ENCODE results near the gene TNK1.

Gene TNK1

DNA sequence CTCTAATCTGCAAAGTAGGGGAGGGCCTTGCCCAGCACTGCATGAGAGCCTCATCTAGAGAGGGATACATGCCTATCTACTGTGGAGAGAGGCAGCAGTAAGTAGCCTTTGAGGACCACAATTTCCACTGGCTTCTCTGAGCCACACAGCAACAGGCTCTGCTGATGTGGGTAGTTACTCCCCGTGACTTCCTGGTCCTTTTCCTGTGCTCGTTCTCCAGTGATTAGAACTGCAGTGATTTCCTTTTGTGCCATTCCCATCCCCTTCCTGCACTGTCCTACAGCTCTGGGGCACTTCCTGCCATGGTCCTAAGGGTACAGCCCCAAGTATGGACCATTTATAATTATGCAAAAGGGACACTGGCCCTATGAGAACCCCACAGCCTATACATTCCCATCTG, 10.4 kb downstream of the TNK1 start:
- in situ Hi-C loops (cut with HindIII; ENCODE audit: low sequenced_read_pairs), result no loop called here
- no peak overlapping the region for H3K4me3 ChIP-seq (ENCODE audit: low read depth, low read length)
- TF ChIP-seq, protein P1, sequence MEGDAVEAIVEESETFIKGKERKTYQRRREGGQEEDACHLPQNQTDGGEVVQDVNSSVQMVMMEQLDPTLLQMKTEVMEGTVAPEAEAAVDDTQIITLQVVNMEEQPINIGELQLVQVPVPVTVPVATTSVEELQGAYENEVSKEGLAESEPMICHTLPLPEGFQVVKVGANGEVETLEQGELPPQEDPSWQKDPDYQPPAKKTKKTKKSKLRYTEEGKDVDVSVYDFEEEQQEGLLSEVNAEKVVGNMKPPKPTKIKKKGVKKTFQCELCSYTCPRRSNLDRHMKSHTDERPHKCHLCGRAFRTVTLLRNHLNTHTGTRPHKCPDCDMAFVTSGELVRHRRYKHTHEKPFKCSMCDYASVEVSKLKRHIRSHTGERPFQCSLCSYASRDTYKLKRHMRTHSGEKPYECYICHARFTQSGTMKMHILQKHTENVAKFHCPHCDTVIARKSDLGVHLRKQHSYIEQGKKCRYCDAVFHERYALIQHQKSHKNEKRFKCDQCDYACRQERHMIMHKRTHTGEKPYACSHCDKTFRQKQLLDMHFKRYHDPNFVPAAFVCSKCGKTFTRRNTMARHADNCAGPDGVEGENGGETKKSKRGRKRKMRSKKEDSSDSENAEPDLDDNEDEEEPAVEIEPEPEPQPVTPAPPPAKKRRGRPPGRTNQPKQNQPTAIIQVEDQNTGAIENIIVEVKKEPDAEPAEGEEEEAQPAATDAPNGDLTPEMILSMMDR (IDR thresholded peaks at IDR 0.05; ENCODE audit: low read depth, low read length), result no peak
- DNase-seq (ENCODE audit: low read depth, low spot score), result no peak

DNA sequence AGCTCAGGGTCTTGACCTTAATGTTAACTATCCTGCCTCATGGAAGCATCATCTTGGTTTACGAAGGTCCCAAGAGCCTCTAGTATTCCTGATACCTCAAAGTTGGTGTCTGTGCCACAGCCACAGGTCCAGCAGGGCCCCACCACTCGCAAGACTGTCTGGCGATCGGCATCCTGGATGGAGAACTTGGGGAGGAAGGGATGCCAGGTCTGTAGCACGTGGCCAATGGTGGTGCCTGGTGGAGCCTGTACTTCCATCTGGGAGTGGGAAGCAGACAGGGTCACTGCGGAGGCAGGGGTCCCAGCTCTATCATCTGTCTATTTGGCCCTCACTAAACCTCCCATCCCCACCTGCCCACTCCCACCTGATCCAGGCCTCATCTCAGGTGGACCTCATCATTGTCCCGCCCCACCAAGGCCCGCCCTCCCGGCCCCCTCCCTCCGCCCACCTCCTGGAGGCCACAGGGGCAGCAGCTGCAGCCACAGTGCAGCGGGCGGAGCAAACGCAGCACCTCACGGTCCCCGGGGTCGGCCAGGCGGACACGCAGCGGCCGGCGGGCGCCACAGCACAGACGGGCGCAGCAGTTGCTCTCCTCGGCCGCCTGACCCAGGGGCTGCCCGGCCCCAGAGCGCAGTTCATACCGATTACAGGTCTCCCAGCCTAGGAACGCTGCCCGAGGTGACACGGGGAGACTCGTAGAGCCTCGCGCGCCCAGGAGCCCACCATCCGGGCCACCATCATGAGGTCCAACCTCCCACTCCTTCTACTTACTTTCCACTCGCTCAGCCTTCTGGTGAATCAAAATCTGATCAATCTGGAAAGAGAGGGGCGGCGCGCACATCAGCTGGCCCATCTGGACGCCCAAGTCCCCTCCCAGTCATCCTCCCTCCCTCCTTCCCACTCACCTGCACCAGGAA, 12.1 kb downstream of the TNK1 start:
- TF ChIP-seq, protein P1 (IDR thresholded peaks at IDR 0.05; ENCODE audit: low read depth, low read length), result no peak
- in situ Hi-C loops (cut with HindIII; ENCODE audit: low sequenced_read_pairs), result no loop called here
- DNase-seq (ENCODE audit: low read depth, low spot score), result no peak
- H3K4me3 ChIP-seq (ENCODE audit: low read depth, low read length), result peak overlapping the region; percentile 90

- DNase-seq (ENCODE audit: low read depth, low spot score), result no peak
- TF ChIP-seq, protein P1 (IDR thresholded peaks at IDR 0.05; ENCODE audit: low read depth, low read length), result peak; percentile 27
- in situ Hi-C loops (cut with HindIII; ENCODE audit: low sequenced_read_pairs), result no loop called here
- peak overlapping the region; percentile 90 for H3K4me3 ChIP-seq (ENCODE audit: low read depth, low read length)
Measured at GRCh38 chr17:7393613-7394451, 12.9 kb downstream of the TNK1 start.

DNA sequence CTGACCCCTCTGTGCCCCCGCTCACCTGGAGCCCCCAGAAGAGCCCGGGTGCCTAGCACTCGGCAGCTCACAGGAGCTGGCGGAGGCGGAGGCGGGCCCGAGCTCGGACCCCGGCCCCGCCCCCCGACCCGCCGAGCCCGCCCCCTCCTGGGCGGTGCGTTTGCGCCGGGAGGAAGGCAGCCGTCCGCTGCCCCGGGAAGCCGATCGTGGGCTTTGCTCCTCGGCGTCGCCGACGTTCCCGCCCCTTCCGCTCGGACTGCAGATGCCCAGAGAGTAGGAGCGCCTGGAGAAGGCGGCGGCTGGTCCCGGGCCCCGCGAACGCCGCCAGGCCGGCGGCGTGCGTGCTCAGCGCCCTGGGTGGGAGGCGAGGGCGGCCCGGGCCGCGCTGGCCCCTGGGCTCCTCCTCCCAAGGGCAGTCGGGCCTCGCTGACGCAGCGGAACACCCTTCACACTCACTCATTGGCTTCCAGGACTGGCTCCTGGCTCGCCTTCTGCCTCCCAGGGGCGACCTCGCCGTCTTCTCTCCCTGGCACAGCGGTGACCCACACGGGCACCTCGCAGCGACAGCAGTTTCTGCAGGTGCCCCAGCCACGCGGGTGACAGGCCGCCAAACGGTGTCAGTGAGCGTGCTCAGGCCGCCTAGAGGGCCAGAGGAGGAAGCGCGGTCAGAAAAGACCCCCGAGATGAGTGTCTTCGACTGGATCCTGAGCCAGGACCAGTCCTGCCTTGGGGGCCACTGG, 13.7 kb downstream of the TNK1 start, which contains the start of gene PLSCR3:
Gene PLSCR3, minus strand, starts transcription at position 74 of the 740 bp plus-strand sequence. CDS start 415 bp downstream, outside the sequence.
- in situ Hi-C loops (cut with HindIII; ENCODE audit: low sequenced_read_pairs), result no loop called here
- TF ChIP-seq, protein P1 (IDR thresholded peaks at IDR 0.05; ENCODE audit: low read depth, low read length), result peak; percentile 50

DNA sequence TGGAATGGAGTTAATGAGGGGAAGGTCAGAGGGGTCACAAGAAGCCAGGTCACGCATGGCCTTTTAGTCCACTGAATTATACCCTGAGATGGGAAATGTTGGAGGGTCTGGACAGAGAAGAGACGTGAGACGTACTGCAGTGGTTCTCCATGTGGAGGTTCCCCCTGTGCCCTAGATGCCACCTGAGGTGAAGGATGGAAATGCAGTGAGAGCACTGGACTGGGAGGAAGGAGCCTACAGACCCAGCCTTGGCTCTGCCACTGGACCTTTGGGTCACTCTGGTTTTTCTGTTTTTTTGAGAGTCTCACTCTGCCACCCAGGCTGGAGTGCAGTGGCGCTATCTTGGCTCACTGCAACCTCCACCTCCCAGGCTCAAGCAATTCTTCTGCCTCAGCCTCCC, 15.3 kb downstream of the TNK1 start:
- TF ChIP-seq, protein P1 (IDR thresholded peaks at IDR 0.05; ENCODE audit: low read depth, low read length), result no peak
- DNase-seq (ENCODE audit: low read depth, low spot score), result no peak
- in situ Hi-C loops (cut with HindIII; ENCODE audit: low sequenced_read_pairs), result no loop called here
- no peak overlapping the region for H3K4me3 ChIP-seq (ENCODE audit: low read depth, low read length)

More for the DNA sequence above, 13.7 kb downstream of the TNK1 start, which contains the start of gene PLSCR3:
- peak; percentile 88 for DNase-seq (ENCODE audit: low read depth, low spot score)
- H3K4me3 ChIP-seq (ENCODE audit: low read depth, low read length), result peak within 1 kb of the TSS; percentile 90

- in situ Hi-C loops (cut with HindIII; ENCODE audit: low sequenced_read_pairs), result no loop called here
- no peak for DNase-seq (ENCODE audit: low read depth, low spot score)
- H3K4me3 ChIP-seq (ENCODE audit: low read depth, low read length), result no peak overlapping the region
- TF ChIP-seq, protein P1 (IDR thresholded peaks at IDR 0.05; ENCODE audit: low read depth, low read length), result no peak
Measured at GRCh38 chr17:7398612-7399011, 17.7 kb downstream of the TNK1 start.
